ENCODE results near the gene TTLL13. TPM values are rescaled to one million over a fixed set of nuclear protein-coding genes. Genes with fewer than 3 reads are reported as not detected.
"Not testable (repeated sequence)": the region's sequence is repeated elsewhere in the genome, so short reads cannot be mapped to it uniquely, and the experiment has no call there.

The TTLL13 gene
- total and polyA plus RNA-seq, 2 of the 8 experiments (the other 6 are each of a cell fraction or from before 2014, with no cell fraction given) = 0.03 TPM; not detected in 1

- no peak for TF ChIP-seq POLR2A (IDR thresholded peaks at IDR 0.05; ENCODE audit: control extremely low read depth in 1 of 2, low read depth in 2 of 2, low read length in 2 of 2)
- no peak for TF ChIP-seq MAX (IDR thresholded peaks at IDR 0.05)
- no peak for TF ChIP-seq HDAC2 (IDR thresholded peaks at IDR 0.05; ENCODE audit: borderline replicate concordance in 1 of 2, low read depth in 2 of 2, low read length in 2 of 2)
- no peak for TF ChIP-seq CEBPB (IDR thresholded peaks at IDR 0.05; ENCODE audit: low read depth, low read length)
- TF ChIP-seq FOSL1 (IDR thresholded peaks at IDR 0.05; ENCODE audit: insufficient read depth, low read depth, low read length) = no peak
- no peak for TF ChIP-seq ATF3 (IDR thresholded peaks at IDR 0.05; ENCODE audit: insufficient read depth, low read depth, low read length)
- no peak for TF ChIP-seq POU5F1 (IDR thresholded peaks at IDR 0.05; ENCODE audit: low read depth, low read length)
- no peak for TF ChIP-seq SP2 (IDR thresholded peaks at IDR 0.05; ENCODE audit: low read length)
Observed at GRCh38 chr15:90301707-90302300, 52.4 kb downstream of the TTLL13 start (continued).

GRCh38 chr15:90305355-90305754 is 56.0 kb downstream of the TTLL13 start:
- H2AK5ac ChIP-seq (ENCODE audit: low read depth, low read length); H3K27me3 ChIP-seq (replicated peaks in 1 of 4; ENCODE audit: control insufficient read depth in 3 of 4, extremely low read depth in 1 of 4, insufficient read depth in 3 of 4, low read length in 3 of 4); H3K23ac ChIP-seq (ENCODE audit: insufficient read length); H2BK15ac ChIP-seq (ENCODE audit: low read length); H4K8ac ChIP-seq (ENCODE audit: extremely low read depth, insufficient read depth, low read length); H2BK20ac ChIP-seq (ENCODE audit: low read length); H3K79me2 ChIP-seq (ENCODE audit: control insufficient read depth in 1 of 2, insufficient read depth in 2 of 2, low read length in 2 of 2); H2AFZ ChIP-seq (ENCODE audit: low read length); H3K56ac ChIP-seq (replicated peaks; ENCODE audit: insufficient read length, low read depth, low read length); H2BK5ac ChIP-seq (ENCODE audit: low read depth, low read length); H3K23me2 ChIP-seq (ENCODE audit: low read depth, low read length); H3K4me1 ChIP-seq (replicated peaks in 1 of 4; ENCODE audit: control insufficient read depth in 3 of 4, insufficient read depth in 4 of 4, low read length in 3 of 4); H3K9ac ChIP-seq (replicated peaks in 1 of 4; ENCODE audit: extremely low read depth in 1 of 4, low read depth in 3 of 4, low read length in 3 of 4); H3K9me3 ChIP-seq (ENCODE audit: insufficient read depth in 2 of 2, low read depth in 1 of 2, low read length in 1 of 2); H4K91ac ChIP-seq (replicated peaks; ENCODE audit: insufficient read length, low read length); H3K79me1 ChIP-seq (ENCODE audit: low read depth, low read length); H3K14ac ChIP-seq (ENCODE audit: insufficient read length); H4K20me1 ChIP-seq (replicated peaks in 1 of 2; ENCODE audit: control insufficient read depth in 1 of 2, insufficient read depth in 2 of 2, low read length in 2 of 2); FAIRE-seq; H3K4me3 ChIP-seq (ENCODE audit: extremely low read depth in 1 of 4, insufficient read depth in 2 of 4, low read depth in 3 of 4, low read length in 4 of 4); H4K5ac ChIP-seq (ENCODE audit: insufficient read length, low read depth, low read length); POLR2A ChIA-PET (ENCODE audit: partially characterized antibody); H2BK120ac ChIP-seq (replicated peaks; ENCODE audit: low read depth, low read length); H3K18ac ChIP-seq (ENCODE audit: extremely low read depth, low read length); H3K4me2 ChIP-seq (ENCODE audit: insufficient read depth in 1 of 2, low read depth in 2 of 2, low read length in 2 of 2); DNase-seq (ENCODE audit: low read depth in 1 of 2, low spot score in 2 of 2); H3K4ac ChIP-seq (replicated peaks; ENCODE audit: insufficient read length, low read depth, low read length); H2BK12ac ChIP-seq (ENCODE audit: low read depth, low read length); H3K36me3 ChIP-seq (ENCODE audit: control insufficient read depth in 2 of 4, insufficient read depth in 4 of 4, low read length in 3 of 4); H3K27ac ChIP-seq (ENCODE audit: low read depth, low read length): not testable (repeated sequence)
- CTCF ChIA-PET (ENCODE audit: partially characterized antibody) = interaction anchor here (0.6 to 7.3 kb wide), 9 partner anchors 10 to 505 kb away, joined by 3 to 42 read pairs (median 3); no protein-coding TSS in a partner anchor
- 87% methylated on average over 12 of the region's 14 CpGs; no CpG with 5 or more reads in 1 of the 2 experiments for WGBS, 2 experiments (ENCODE audit: extremely low coverage in 1 of 2, insufficient coverage in 1 of 2, insufficient read length in 1 of 2, insufficient replicate concordance in 2 of 2, low coverage in 1 of 2, low lambda C conversion rate in 2 of 2, missing lambda C conversion rate in 1 of 2)
